Dermis microvascular lymphatic vessel endothelial cell (primary cell): ENCODE data around the gene ENOX1. TPM values are rescaled to one million over a fixed set of nuclear protein-coding genes. Genes with fewer than 3 reads are reported as not detected.
"Not testable (repeated sequence)": the region's sequence is repeated elsewhere in the genome, so short reads cannot be mapped to it uniquely, and the experiment has no call there.

Source experiments
- DNase-seq, 2 donors: peaks; one replicate each; pipeline versions ENCODE4 v3.0.0 to v3.0.0-alpha.2; 2010; ENCODE audit warnings: low read depth in 2 of 2
- total RNA-seq: library from RNA; depleted of rRNA; stranded (reverse); fragments of >200 nt; gene quantifications from 2 replicates; pipeline ENCODE4 v1.2.1, GENCODE V29; 2014

Gene ENOX1
- total RNA-seq, 1 donor from 2014 or later = 1.2 TPM

DNA sequence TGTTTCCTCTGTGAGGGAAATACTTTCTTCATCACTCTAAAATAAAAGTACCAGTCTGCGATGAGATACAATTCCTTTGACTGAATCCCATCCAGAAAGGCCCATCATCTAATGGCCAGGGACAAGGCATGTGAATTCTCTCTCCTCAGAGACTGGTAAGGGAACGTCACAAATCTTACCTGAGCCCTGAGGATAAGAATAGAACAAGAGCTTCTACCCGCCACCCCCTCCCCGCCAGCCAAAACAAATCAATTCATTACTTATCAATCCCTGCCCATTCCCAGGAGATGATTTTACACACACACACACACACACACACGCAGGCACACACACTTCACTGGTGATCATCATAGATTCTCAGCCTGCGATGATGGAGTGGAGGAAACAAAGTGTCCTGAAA, 564.7 kb downstream of the ENOX1 start:
- no peak for DNase-seq

DNA sequence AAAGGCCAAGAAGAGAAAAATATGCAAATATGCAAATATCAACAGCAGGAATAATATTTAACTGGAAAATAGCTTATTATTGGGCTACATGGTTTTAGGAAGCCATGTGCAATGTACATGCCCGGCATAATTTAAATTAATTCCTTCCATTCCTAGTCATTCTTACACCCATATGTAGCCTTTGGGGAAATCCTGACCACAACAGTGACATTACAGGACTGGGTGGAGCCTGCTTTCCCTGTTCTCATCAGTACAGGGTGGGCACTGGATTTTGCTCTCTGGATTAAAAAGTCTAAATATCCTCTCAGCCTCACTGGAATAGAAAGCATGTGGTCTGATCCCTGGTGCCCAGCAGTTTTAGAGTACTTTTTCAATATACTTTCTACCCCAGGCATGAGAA, 565.2 kb downstream of the ENOX1 start:
- DNase-seq = no peak

DNA sequence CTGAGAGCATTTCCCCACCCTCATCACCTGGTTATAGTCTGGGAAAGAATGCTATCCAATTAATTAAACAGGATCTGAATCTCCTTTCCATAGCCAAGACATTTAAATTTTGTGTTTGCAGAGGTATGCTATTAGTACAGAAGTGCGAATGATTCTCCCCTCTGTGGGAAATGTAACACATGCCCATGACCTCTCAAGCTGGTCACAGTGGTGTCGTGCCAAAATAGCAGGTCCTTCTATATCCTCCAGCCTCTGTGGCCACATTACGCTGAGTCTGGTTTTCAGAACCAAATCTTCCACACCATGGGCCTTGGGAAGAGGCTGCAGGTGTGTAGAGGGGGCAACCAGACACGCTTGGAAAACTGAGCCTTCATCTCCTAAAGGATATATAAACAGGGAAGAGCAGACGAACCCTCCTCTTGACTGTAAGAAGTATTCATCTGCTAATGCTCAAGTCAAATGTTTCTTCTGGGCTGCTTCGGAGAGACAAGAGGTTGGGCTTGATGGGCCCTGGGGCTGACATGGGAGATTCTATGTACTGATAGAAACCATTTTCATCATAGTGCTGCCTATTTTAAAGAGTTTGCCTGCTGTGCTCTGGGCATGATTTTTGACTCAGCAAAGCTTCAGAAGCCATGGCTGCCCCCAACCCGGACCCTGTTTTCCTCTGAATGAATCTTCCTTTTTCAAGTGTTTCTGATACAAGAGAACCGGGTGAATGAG, 565.7 kb downstream of the ENOX1 start:
- DNase-seq = no peak

DNA sequence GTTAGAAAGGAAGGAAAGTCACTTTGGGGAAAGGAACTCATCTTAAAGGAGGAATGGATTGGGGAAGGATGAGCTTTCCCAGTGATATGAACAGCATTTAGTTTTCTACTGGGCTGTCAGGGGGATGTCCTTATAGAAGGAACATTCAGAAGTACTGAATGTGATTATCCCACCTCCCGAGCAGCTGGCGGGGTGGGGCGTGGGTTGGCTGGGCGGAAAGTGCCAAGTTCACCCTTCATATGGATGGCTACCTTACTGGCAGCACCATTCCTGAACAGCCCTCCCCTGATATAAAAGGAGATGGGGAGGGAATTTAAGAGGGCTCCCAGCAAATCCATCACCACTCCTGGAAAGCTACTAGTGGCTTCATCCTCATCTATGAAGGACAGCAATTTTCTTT, 572.6 kb downstream of the ENOX1 start:
- DNase-seq = no peak

DNA sequence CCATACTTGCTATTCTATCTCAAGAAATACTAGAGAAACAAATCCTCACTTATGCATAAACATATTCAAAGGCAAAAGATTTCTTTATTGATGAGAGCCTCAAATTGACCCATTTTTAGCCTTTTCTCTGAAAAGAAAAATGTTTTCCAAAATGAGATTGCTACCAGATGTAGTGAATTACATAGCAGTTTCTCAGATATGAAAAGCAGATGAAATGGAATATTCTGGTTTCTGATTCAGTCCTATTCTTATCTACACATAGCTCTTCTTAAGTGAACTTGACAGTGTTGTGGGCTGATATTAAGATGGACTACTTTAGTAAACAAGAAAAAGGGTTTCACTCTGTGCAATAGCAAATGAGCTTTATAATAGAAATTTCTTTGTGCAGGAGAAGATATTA, 579.9 kb downstream of the ENOX1 start:
- DNase-seq = no peak

DNA sequence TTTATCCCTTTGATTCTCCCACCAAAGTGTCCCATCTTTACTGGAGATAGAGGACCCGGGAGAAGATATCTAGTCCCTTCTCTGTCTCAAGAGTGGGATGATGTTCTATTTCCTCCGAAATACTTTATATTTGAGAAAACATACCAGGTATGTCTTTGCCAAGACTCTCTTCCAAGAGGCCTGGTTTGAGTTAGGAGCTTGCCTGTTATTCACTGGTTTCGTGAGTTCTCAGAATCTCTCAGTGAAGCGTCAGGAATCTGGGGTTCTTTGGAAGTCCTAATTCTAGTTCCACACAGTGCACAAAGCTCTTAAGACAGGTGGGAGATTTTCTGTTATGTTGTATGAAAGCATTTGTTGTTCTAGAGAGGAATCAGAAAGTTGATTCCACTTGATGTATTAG, 581.4 kb downstream of the ENOX1 start:
- no peak for DNase-seq

DNA sequence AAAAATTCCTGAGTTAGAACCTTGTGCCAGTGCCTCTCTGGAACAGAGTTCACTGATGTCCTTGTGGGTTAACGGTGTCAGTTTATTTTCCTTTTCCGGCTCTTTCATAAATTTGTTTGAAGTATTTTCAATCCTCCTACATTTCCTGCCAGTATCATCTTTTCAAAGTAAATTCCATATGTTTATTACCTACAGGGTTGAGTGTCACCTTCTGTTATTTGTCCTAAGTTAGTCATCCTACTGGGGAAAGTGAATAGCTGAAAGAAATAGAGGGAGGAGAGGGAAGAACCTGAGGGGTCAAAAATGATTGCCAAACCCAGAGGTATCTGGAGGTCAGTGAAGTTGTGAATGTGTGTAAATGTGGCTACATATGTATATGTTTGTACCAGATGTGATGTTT, 582.2 kb downstream of the ENOX1 start:
- DNase-seq = no peak

DNA sequence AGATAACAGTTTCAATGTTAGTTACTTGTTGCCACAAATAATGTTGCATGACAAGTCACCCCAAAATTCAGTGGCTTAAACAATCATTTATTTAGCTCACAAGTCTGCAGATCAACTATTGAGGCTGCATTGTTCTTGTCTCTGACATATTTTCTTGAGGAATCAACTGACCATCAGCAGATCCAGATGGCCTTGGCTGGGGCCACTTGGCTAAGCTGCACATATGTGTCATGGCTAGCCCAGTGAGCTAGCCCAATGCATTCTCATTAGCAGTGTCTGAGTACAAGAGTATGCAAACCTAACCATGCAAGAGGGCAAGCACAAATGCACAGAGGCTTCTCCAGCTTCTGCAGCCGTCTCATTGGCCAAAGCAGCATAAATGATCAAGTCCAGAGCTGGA, 583.0 kb downstream of the ENOX1 start:
- no peak for DNase-seq

DNA sequence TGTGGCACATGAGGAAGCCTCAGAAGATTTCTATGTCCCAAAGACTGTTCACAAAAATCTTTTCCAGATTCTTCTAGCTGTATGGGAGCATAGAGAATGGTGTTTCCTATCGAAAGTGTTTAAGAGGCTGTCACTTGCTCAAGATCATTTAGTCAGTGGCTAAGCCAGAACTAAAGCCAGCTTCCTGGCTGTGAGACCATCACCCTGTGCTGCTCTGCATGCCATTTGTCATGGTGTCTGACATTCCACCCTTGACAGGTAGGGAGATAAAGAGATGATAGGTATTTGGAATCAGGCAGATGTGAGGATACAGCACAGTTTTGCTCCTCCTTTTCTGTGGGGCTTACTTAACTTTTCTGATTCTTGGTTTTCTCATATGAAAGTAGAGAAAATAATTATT, 586.0 kb downstream of the ENOX1 start:
- no peak for DNase-seq

DNA sequence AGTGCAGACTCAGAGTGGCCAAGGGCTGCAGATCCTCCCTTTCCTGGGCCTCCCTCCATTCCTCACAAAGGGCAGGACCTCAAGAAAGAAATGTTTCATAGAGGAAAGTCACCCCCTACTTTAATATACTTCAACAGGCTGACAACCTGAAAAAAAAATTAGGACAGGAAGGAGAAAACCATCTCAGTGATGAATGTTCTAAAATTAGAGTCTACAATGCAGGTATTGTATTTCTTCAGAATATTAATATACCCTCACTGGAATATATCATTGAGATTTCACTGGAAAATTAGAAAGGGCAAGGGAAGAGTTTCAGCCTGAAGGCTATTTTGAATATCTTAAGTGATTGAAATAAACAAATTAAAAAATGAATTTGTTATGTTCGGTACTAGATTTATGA, 586.5 kb downstream of the ENOX1 start:
- no peak for DNase-seq

DNA sequence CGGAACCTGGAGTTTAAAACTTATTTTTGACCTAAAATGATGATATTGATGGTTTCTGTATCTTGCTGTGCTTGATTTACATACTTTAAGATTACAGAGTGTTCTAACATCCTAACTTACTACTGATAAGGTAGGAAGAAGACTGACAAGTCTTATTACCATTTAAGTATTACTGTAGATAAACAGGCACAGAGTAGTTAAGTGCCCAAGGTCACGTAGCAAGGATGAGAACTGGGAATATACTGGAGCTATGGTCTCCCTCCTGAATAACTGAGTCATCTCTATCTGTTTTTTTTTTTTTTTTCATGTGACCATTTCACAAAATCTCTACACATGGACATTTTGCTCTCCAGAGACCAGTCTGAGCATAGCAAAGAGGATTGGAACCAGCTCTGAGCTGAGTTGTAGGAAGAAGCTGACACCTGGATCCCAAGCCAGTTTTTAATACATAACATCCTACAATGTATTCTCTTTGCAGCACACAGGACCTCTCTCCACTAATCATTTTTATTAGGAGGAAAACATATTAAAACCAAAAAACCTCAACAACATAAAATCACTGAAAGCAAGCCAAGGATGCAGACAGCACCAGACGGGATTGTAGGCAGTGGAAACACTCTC, 589.9 kb downstream of the ENOX1 start:
- no peak for DNase-seq

DNA sequence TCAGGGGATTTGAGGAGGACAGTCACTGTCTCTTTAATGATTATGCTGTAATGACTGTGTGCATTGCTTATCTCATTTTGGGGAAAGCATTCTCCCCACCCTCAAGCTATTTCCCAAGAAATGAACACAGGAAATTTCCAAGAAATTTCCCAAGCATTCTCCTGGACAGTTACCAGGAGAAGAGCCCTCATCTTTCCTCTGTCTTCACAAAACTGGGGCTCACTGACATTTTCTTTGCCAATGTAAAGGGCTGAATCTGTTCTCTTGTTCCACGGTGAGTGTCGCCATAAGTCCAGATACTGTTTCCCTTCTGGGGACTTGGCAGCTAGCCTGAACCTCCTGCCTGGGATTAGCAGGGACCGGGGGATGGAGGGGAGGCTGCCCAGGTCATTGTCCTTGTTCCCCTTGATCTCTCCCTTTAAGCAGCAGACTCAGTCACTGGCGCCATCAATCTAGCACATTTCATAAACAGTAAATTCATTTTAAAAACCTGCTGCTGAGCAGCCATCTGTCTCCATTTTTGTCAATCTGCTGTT, 590.6 kb downstream of the ENOX1 start:
- DNase-seq = peak in 1 of 2 donors; percentile 7

DNA sequence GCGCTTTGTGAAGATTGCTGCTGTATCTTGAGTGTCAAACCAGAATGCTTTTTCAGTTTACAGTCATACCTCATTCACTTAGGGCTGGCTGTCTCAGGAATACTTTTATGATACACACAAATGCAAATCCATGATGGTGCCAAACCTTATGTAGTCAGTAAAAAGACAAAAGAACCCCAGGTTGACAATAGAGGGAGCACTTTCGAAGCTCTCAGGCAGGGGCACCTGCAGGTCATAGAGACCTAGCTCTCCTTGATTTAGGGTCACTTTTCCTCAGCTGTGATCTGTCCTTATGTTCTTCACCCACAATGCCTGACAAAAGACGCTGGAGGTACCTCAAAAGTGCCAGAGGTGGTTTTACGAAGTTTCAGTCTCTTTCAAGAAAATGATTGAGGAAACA, 591.2 kb downstream of the ENOX1 start:
- peak in 1 of 2 donors; percentile 3 for DNase-seq

DNA sequence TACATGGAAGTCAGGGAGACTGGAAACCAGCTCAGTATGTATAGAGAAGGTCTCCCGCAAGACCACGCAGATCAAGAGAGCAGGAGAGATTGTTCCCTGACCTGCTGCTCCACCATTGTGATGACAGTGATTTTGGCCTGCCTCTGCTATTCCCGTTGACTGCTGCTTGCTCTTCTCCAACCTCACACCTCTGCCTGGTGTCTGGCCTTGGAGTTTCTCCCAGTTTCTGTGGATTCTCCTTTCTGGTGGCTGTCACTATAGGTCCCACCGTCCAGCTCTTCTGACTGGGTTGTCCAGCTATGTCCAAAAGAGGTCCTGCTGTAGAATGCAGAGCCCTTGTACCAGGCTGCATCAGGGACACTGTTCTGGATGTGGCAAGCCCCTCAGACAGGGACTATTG, 591.7 kb downstream of the ENOX1 start:
- DNase-seq = no peak

DNA sequence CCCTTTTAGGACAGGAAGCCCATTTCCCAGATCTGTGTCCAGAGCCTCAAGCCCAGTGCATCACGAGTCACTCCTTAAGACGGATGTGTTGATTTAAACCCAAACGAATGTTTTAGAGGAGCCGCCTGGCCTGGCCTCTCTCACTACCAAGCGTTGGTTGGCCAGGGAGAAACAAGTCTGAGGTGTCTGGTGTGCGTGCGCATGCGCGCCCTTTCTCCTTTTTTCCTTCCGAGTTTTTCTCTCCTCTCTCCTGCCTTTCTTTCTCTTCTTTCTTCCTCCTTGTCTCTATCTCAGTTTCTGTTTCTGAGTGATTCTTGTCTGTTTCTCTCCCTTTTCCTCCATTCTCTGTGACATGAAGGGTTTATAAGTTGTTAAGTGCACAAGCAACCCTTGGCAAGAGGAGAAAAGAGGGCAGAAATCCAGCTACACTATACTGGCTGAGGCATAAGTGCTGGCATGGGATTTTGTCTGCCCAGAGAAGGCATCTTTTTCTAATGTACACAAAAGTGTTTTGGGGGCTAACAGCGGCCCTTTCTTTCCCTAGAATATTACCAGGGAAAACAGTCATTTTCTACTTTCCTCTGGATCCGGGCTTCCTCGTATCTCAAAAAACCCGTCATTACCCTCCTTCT, 592.9 kb downstream of the ENOX1 start:
- DNase-seq = no peak

DNA sequence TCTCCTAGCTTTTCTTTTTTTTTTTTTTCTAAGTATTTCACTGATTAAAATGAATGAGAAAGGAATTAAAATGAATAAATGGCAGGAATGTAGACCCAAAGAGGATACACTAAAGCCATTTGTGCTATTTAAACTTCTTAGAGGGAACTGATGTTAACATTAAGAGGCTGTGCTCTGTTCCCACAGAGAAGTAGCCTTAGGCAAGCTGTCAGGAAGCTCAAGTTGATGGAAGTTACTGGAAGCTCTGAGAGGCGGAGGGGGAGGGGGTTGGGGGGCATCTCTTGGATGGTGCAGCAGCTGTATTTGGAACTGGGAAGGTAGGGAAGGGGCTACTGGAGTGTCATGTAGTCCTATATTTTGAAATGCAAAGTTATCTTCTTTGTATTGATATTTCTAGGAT, 595.2 kb downstream of the ENOX1 start:
- no peak for DNase-seq

DNA sequence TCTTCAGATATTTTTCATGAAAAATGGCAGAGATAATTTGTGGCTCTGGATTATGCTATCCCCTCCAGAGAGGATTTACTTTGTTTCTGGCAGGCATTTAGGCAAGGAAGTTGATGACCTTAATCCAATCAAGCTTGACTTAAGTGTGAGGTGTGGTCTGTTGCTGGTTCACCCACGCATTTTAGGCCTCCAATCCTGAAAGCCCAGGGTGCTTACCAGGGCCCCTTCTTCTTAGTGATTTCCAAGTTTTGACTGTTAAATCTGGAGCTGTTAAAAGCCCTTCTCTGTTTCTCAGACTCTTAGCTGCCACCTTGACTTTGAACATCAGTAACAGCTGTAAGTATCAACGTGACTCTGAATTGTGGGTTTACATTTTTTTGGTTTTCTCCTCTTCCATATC, 601.5 kb downstream of the ENOX1 start:
- DNase-seq = no peak

DNA sequence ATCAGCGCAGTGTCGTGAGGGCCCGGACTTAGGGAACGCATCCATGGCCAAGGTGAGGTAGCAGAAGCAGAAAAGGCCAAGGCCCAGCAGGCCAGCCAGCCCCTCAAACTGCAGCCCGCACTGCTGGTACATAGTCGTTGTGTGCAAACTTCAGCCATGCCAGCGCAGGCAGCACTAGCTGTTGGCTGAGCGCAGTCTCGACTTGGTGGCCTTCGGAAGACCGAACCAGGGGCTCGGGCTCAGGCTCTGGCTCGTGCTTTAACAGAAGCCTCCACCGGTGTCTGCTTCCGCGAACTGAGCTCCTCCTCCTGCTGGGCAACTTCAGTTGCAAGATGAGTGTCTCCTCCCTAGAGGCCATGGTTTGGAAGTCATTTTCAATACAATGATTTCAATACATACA, 605.9 kb downstream of the ENOX1 start:
- DNase-seq = no peak

DNA sequence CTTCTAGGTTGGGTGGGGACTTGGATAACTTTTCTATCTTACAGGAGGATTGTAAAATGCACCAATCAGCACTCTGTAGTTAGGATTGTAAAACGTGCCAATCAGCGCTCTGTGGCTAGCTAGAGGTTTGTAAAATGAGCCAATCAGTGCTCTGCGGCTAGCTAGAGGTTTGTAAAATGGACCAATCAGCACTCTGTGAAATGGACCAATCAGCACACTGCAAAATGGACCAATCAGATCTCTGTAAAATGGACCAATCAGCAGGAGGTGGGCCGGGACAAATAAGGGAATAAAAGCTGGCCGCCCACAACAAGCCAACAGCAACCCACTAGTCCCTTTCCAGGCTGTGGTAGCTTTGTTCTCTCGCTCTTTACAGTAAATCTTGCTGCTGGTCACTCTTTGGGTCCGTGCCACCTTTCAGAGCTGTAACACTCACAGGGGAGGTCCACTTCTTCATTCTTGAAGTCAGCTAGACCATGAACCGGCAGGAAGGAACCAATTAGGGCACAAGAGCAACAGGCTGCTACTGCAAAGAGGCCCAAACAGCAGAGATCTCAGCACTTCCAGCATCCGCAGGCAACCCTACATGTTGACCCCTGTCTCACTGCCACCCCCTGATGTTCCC, 606.6 kb downstream of the ENOX1 start:
- DNase-seq = no peak

DNA sequence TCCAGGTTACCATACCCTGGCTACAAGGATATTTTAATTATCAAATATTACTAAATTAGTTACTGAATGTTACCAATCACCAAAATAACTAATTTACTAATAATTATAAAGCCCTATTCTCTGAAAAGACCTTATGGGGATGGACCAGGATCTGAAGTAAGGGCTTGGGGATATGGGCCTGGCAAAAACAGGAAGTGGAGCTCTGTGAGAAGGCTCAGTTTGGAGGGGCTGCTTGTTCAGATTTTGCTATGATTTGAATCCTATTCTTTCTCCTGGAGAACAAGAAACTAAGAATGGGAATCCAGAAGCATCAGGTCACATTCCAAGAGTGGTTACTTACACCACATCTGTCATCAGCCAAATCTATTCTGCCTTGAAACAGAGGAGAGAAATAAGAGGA, 615.3 kb downstream of the ENOX1 start:
- no peak for DNase-seq

DNA sequence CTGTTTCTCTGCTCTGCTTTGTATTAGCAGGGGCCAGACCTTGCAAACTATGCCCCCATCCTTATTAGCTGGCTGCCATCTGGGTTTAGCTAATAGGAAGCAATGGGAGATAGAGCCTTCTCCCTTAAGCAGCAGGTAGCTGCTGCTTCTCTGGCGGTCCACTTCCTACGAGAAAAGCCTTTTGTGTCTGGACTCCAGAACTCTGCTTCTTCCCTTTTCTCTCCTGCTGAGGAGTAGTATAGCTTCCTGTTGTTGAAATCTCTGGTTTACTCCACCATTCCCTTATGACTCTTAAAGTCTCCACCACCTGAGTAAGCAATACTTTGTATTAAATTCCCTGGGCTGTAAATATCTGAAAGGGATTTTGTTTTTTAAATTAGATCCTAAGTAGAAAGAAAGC, 616.3 kb downstream of the ENOX1 start:
- DNase-seq = no peak

DNA sequence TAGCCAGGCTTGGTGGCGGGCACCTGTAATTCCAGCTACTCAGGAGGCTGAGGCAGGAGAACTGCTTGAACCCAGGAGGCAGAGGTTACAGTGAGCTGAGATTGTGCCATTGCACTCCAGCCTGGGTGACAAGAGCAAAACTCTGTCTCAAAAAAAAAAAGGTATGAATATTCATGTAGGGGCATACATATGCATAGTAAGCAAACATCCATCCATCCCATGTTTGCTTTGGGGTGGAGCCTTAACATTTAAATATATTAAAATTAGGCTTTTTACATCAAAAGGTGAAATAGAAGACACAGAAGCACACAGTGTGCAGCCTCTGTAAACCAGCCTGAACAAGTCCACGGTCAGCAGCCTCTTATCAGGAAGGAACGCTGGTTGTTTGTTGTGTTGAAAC, 618.3 kb downstream of the ENOX1 start:
- DNase-seq = not testable (repeated sequence)
